Activated B cell treated with CpG ODN at 0.5 μM for 24 hours (primary cell): ENCODE results near the gene STARD6. TPM values are rescaled to one million over a fixed set of nuclear protein-coding genes. Genes with fewer than 3 reads are reported as not detected.

Source experiments
- ATAC-seq: fragments of 200-7000 bp; cut with Tn5 transposase; one replicate; pipeline ENCODE4 v1.10.0; 2021; ENCODE audit warnings: low read depth, mild to moderate bottlenecking, moderate library complexity
- CTCF ChIA-PET: fragments of 350-600 bp; sonication (Branson Sonifier 250); formaldehyde crosslinking; loops from one replicate; lab custom pipeline; 2021; ENCODE audit warnings: antibody characterized with exemption; lab: Charles Lee
- POLR2A ChIA-PET: fragments of 350-600 bp; sonication (Branson Sonifier 250); formaldehyde crosslinking; loops from one replicate; lab custom pipeline; 2021; ENCODE audit warnings: antibody characterized with exemption; lab: Charles Lee
- DNase-seq: peaks from one replicate; pipeline ENCODE4 v3.0.0; 2022
- H3K27ac Mint-ChIP-seq: one replicate; pipeline ENCODE4 v1.8.0; 2020; ENCODE audit warnings: mixed read lengths
- H3K27me3 Mint-ChIP-seq: one replicate; pipeline ENCODE4 v1.8.0; 2021; ENCODE audit warnings: mixed read lengths
- H3K36me3 Mint-ChIP-seq: one replicate; pipeline ENCODE4 v1.8.0; 2021; ENCODE audit warnings: low read depth, mixed read lengths
- H3K4me1 Mint-ChIP-seq: one replicate; pipeline ENCODE4 v1.8.0; 2021; ENCODE audit warnings: mixed read lengths
- H3K4me3 Mint-ChIP-seq: one replicate; pipeline ENCODE4 v1.8.0; 2020; ENCODE audit warnings: mild to moderate bottlenecking, mixed read lengths
- H3K9me3 Mint-ChIP-seq: one replicate; pipeline ENCODE4 v1.8.0; 2020; ENCODE audit warnings: mixed read lengths
- CTCF ChIP-seq: fragments of 200-600 bp; IDR thresholded peaks from one replicate; pipeline ENCODE4 v1.8.0; 2022; ENCODE audit warnings: antibody characterized with exemption, mild to moderate bottlenecking
- intact Hi-C: fragments of 100-400 bp; cut with micrococcal nuclease; formaldehyde crosslinking; loops from one replicate; pipeline ENCODE4 v1.15.1; 2024
- total RNA-seq: library from RNA; stranded (reverse); gene quantifications from 2 replicates; pipeline ENCODE4 v1.2.3, GENCODE V29; 2022

The STARD6 gene
- total RNA-seq, 1 donor from 2014 or later: not detected

DNA sequence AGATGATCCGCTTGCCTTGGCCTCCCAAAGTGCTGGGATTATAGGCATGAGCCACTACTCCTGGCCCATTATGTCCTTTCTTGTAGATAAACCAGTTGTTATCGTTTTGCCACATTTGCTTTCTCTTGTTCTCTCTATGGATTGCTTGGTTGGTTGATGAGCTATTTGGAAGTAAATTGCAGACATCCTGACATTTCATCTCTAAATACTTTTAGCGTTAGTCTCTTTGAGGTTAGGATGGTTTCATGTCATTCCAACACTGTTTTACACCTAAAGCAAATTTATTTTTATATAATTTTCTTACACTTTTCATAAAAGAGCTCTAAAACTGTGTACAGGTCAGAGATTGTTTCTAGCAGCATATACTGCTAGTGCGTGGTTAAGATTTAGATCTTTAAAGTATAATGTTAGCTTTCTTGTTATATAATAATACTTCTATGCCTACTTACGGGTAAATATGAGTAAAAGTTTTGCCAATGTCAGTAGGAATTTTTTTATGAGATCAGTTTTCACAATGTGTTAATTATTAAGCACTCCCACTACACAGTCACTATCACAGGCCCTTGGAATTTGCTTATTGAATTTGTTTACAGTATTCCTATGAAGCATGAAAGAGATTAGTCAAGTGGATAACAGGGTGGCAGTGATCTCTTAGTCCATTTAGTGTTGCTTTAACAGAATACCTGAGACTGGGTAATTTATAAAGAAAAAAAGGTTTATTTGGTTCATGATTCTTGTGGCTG lies 78.0 kb downstream of the STARD6 start:
- peaks cover 66% of the 10 kb centered on the region for H3K36me3 Mint-ChIP-seq
- H3K4me1 Mint-ChIP-seq: peaks cover 15% of the 10 kb centered on the region
- DNase-seq (no peak), ATAC-seq (no peak)
- H3K4me3 Mint-ChIP-seq: no peak overlapping the region
- ChIA-PET POLR2A (no interaction called here), CTCF (no interaction called here)
- intact Hi-C loops: no loop called here
- no peak overlapping the region for H3K27ac Mint-ChIP-seq
- no peak for TF ChIP-seq CTCF
- H3K27me3 Mint-ChIP-seq: no peaks in the 10 kb centered on the region
- H3K9me3 Mint-ChIP-seq: no peaks in the 10 kb centered on the region

- TF ChIP-seq CTCF: no peak
- Mint-ChIP-seq H3K27me3 (no peaks in the 10 kb centered on the region), H3K27ac (no peak overlapping the region), H3K4me3 (no peak overlapping the region), H3K9me3 (no peaks in the 10 kb centered on the region), H3K36me3 (peaks cover 56% of the 10 kb centered on the region), H3K4me1 (peaks cover 15% of the 10 kb centered on the region)
- DNase-seq: no peak
- ChIA-PET CTCF (interaction anchor here (1.1 kb wide), 1 partner anchor 55 kb away, joined by 3 read pairs; no protein-coding TSS in a partner anchor), POLR2A (no interaction called here)
- intact Hi-C loops: no loop called here
- ATAC-seq: no peak
These were observed 79.0 kb downstream of the STARD6 start for GRCh38 chr18:54278615-54279014.

GRCh38 chr18:54277899-54278298 lies 79.8 kb downstream of the STARD6 start:
- no peak overlapping the region for H3K27ac Mint-ChIP-seq
- no peak for TF ChIP-seq CTCF
- intact Hi-C loops: no loop called here
- ChIA-PET POLR2A (no interaction called here), CTCF (interaction anchor here (1.1 kb wide), 1 partner anchor 55 kb away, joined by 3 read pairs; no protein-coding TSS in a partner anchor)
- no peaks in the 10 kb centered on the region for H3K27me3 Mint-ChIP-seq
- DNase-seq (no peak), ATAC-seq (no peak)
- no peak overlapping the region for H3K4me3 Mint-ChIP-seq
- peaks cover 15% of the 10 kb centered on the region for H3K4me1 Mint-ChIP-seq
- no peaks in the 10 kb centered on the region for H3K9me3 Mint-ChIP-seq
- peaks cover 54% of the 10 kb centered on the region for H3K36me3 Mint-ChIP-seq

Other genes with a start within 250 kb of the STARD6 start
- gene MBD2, start 133.2 kb downstream of the STARD6 start, total RNA-seq: 146 and 150 TPM in 2 replicates
- 24.8 and 27.1 TPM in 2 replicates for gene POLI, start 88.3 kb downstream of the STARD6 start, total RNA-seq
- 1.9 TPM in 2 replicates for gene C18orf54, start within 50 bp of the STARD6 start, total RNA-seq
- gene DYNAP, start 233.4 kb upstream of the STARD6 start, total RNA-seq: not detected in 2 replicates